GM18867 (cell line): Measurements from ENCODE around the gene STX7.

ENCODE experiments used
- ATAC-seq: cut with Tn5 transposase; IDR thresholded peaks from one replicate; pipeline ENCODE4 v1.9.1; 2021; ENCODE audit warnings: mild to moderate bottlenecking, moderate library complexity; ENCODE audit not compliant: unreplicated experiment

Gene STX7

DNA sequence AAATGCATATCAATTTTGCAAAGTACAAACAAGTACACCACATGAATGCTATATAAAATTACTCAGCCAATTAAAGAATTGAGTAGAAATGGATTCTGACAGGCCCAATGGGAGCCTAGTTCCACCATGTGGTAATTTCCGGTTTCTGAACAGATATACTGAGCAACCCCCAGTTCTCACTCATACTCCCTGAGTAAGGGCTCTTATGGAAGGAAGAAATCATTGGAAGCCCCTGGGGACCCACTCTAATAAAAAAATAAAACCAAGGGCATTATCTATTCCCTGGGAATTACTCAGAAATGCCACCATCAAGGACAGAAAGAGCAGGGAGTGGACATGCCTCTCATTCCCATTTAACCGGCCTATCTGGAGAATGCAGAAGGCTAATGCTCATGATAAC is 34.6 kb downstream of the STX7 start:
- no peak for ATAC-seq

DNA sequence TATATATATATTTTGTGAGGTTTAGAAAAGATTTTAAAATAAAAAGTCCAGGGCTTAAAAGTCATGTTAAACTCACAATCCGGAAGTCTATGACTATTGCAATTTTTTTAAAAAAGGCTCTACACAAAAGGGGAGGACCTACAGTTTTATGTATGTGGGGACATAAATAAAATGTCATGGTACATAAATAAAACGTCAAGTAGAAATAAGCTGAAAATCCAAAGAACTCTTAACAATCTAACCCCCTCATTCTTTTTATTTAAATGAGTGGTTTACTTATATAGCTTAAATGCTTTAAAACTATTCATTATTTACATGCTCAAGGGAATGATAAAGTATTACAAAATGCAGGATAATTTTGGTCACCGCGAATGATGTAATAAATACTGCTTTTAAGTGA is 36.2 kb downstream of the STX7 start:
- no peak for ATAC-seq

DNA sequence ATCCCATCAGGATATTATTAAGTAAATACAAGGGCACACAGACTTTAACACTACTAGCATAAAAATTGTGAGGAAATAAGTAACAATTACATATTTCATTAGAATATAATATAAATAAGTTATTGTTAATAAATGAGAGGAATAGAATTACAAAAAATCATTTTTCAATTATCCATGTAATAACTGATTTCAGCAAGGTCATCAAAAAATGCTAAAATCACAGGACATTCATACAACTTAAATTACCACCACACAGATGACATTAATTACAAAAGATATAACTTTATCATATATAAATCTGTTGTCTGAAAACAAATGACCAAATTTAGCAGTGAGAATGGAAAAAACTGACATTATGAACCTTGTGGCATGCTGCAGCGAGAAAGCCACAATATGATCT is 37.0 kb downstream of the STX7 start:
- ATAC-seq = no peak

DNA sequence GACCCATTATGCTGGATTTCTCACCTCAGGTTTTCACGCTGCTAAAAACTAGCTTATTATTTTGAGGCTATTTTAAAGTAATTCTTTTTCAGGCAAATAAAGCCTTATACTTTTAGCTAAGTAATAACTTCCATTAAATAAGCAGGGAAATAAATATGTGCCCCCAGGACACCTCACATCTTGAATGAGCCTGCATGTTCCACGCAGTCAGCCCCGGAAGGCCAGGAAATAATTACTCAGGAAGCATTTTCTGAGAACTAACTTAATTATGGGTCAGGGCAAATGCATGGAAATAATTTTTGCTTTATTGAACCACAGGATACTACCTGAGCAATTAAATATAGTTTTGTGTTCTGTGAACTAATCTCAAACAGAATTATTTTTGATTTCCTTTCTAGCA is 41.1 kb downstream of the STX7 start:
- ATAC-seq = no peak

DNA sequence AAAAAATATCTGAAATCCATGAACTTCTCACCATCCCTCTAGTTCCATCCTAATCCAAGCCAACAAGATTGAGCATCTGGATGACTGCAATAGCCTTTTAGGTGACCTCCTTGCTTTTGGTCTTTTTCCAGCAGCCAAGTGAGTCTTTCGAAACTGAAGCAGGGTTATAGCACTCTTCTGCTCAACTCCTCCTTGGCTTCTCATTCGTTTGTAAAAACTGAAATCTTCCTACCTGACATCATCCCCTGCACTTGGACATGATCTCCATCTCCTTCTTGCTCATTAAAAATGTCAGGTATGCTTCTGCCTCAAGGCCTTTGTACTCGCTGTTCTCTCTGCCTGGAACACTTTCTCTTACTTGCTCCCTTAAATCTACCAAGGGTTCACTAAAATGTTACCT is 46.0 kb downstream of the STX7 start:
- no peak for ATAC-seq

DNA sequence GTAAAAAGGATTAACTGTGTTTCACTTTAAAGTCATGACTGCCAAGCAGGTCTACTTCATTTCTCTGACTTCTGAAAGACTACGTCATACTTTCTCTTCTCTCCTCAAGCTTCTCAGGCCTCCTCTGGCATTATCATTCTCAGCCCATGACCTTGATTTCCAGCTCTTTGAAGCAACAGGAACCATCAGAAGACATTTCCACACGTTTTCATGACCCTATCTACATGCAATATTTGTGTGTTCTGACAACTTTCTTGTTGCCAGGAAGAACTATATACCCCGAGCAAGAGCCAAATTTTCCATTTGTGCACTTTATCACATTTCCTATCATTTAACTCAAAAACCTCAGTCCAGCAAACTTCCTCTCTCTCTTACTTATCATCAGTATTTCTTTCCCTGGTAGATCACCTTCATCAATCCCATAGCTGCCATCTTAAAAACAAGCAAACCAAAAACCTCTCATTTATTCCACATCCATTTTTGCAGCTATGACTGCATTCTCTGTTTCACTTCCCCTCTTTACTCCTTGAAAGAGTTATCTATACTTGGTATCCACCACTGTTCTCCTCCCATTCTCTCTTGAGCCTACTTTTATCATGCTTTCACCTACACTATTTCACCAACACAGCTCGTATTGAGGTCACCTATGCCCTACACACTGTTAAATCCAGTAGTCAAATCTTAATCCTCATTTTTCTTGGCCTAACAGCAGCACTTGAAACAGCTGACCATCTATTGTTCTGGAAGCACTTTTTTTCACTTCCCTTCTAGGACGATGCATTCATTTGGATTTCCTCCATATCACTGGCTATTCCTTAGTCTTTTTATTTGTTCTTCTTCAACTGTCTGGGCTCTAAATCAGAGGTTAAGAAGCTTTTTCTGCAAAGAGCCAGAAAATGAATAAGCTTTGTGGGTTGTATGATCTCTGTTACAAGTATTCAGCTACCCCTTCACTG is 47.1 kb downstream of the STX7 start:
- peak; percentile 68 for ATAC-seq

DNA sequence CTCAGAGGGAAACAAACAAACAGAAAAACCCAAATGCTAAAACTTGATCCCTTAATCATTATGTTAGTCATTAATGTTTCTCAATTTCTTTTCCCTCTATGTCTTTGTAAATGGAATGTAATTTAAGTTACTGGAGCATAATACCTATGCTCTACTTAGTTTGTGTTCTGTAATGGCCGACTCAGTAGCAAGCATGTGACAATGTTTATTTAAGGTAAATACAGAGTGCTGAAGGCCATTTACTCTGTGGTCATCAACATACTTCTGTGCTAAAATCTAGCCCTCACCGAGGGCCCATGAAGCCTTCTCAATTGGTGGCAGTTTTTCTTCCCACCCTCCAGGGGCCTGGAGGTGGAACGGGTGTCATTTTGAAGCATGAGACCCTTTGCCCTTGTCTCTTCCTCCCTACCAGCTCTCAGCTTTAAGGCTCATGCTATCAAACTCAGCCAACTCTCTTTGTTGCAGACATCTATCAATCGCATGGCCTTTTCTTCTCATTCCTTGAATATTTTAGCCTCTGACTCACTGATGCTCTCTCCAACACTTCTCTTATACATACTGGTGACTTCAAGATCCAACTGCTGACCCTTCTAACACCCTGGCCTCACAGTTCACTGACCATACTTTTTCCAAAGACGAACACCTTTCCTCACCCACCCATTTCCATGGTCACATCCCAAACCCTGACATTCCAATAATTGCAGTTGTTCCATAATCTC is 48.2 kb downstream of the STX7 start:
- no peak for ATAC-seq

DNA sequence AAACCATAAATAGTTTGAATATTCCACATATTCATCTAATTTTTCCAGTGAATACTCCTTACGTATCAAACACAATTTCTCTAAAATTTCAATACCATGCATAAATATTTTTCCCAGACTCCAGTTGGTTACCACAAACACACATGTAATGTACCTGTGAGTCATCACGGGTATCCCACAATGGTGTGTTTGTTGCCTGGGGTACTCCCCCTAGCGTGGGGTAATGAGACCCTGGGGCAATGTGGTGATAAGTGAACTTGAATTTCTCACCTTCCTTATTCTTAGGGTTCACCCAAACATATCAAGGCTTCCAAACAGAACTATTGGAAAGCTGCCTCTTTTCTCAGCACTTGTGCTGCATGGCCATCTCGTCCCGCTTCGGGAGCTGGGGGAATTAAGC is 51.0 kb downstream of the STX7 start:
- ATAC-seq = no peak

DNA sequence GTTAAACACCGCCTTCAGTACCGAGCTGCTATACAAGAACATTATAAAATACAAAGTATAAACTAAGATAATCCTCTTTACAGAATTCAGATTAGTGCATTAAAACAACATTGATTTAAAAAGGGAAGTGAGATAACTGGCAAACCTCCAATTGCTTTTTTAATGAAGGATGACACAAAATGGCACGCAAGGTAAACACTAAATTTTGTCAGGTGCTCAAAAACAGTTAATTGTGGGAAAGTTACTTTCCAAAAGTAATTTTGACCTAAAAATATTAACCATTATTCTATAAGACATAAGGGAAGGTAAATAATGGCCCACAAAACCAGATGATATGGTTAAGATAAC is 53.3 kb downstream of the STX7 start:
- ATAC-seq = no peak

DNA sequence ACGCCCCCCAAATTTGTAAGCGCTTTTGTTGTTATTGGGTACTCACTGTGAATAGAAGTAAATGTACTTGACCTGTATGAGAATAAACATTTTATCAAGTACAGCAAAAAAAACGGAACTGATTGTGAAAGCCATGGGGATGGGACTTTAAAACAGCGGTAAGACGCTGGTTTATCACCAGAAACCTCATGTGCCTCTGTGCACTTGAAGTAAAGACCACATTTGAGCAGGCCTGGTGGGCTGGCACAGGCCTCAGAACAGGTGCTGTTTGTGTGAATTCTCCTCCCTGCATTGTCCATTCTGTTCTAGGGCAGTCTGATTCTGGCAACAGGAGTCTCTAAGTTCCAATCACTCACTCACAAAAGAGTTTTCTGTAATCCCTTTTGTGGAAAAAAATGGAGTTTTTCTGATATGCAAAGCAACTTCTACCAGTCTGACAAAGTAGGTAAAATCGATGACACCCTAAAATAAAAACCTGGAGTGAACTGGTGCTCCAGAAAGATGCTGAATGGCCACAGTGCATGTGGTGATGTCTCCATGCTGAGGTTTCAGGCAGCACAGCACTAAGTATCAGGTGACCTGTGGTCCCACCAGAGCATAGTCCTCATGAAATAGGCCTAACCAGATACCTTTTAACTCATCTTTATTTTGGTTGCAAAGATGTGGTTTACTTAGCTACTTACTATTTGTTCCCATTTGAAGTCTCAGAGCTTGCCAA is 53.9 kb downstream of the STX7 start:
- no peak for ATAC-seq

DNA sequence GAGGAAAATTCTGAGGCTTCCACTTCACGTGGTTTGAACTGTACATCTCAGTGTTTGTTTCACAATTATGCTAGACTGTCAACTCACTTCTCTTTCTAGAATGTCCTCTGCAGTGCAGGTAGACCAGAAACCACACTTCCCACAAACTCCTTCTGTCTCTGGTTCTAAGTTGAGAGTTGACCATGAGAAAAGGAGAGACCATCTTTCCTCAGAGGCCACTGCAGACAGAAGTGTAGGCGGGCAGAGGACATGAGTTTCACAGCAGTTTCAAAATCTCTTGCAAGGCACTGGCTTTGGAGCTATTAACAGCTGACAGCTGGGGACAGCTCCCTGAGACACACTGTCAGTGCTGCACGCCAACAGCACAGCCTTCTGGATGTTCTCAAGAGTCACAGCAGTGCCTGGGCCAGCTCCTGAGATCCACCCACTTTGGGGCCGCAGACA is 56.2 kb downstream of the STX7 start:
- ATAC-seq = peak; percentile 92

DNA sequence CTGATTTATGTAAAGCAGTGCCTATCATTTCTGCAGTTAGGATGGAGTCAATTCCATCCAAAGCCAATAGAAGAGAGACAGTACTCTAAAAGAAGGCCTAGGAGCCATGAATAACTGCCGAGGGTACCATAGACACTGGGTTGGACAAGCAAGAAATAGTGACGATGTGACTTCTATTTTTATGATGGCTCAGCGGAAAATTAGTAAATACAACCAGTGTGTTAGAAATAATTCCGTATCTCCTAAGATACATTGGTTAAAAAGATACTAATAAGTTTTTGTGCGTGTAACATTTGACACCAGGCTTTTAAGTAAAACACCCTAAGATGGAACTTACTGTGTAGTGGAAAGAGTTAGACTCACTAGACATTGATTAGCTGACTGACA is 66.1 kb downstream of the STX7 start:
- no peak for ATAC-seq

DNA sequence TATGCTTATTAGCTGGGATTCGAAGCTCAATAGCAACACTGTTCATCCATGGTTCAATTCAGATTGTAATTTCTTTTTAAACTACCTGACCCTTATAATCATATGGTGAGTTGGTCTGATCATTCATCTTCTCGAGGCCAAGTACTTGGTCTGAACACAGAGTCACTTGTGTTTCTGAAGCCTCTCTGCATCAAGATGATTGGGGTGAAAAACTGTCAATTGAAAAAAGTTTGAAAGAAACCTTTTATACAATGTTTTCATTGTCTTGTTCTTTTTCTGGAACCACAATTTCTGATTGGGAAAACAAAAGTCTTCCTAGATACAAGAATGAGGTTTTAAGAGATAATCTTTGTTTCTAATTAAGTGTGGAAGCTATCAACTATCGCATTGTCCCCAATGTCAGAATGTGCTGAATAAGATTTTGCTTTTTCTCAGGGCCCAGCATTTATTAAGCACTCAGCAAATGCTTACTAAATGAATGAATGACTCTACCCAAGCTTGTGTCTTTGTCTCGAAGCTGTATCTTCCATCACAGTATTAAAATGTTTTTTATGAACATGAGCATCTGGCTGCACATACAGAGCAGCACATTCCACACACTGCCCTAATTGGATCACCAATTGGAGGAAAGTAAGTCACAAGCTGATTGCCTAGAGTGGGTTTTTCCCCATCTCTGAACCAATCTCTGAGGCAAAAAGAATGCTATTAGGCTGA is 66.6 kb downstream of the STX7 start:
- no peak for ATAC-seq

DNA sequence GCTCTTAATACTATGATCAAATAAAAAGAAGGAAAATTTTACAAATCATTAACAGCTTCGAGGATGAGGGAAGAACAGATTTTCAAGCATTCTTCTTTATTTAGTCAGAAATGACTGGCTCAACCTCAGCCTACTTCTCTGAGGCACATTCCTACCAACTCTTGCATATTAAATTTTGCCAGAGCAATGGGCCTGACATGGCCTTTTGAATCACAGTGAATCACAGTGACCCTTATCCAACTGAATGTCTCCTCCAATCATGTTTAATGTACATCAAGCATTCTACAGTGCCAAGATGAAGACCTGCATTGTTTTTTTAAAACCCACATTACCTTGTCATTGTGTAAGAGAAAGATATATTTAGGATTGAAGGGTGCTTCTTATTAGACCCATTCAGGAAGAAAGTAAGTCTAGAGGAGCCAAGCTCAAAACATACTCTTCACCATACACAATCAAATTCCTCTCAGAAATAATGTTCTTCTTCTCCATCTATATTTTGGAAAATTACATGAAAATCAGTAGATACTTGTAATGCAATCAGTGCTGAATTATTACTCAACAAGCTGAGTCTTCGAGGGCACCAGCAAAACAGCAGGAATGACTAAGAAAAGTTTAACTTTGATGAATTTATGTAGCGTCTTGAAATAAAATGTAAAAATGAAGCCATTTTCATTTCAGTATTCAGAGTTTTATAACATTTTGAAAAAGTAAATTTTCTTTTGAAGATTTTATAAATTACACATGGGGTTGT is 67.5 kb downstream of the STX7 start:
- no peak for ATAC-seq

DNA sequence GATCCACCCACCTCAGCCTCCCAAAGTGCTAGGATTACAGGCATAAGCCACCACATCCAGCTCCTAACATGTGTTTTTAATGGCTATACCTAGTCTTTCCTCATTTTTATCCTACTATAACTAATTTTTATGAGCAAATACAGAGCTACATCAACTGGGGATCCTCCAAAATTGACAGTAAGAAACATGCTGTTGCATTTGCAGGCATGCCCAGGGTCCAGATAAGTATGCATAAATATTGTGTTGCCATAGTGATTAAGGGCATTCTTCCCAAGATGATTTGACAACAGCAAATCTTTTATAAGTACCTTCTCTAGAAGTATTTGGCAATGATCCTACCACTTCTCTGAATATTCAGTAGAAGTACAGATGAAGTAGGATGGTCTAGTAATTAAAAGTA is 69.7 kb downstream of the STX7 start:
- ATAC-seq = no peak

DNA sequence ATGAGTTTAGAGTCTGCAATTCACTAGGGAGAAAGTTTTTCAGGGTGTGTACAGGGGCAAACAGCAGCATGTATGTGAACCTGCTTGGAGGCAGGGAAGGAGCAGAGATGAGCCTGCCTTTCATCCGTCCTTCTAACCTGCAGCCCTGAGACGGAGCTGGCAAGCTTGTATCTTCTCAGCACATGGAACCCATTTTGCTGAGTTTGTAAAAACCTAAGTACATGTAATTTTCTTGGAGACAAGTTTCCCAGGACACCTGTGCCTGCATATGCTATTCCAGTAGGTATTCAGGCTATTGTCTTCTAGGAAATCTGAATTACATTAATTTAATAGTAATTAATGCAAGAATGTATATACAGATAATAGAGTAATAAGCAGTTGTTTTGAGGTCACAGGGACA is 82.8 kb downstream of the STX7 start:
- ATAC-seq = no peak

DNA sequence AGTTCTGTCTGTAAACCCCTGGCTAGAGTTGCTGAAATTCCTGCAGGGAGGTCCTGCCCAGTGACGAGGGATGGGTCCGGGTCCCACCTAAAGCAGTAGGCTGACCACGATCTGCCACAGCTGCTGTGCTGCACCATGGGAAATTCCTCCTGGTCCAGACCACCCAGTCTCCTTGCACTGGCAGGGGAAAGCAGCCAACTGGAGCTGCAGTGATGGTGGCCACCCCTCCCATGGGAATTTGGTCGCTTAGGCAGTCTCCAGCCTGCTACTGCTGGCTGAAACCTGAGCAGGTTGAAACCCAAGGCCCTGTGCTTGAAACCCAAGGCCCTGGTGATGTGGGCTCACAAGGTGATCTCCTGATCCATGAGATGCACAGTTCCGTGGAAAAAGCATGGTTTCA is 87.7 kb downstream of the STX7 start:
- ATAC-seq = no peak

DNA sequence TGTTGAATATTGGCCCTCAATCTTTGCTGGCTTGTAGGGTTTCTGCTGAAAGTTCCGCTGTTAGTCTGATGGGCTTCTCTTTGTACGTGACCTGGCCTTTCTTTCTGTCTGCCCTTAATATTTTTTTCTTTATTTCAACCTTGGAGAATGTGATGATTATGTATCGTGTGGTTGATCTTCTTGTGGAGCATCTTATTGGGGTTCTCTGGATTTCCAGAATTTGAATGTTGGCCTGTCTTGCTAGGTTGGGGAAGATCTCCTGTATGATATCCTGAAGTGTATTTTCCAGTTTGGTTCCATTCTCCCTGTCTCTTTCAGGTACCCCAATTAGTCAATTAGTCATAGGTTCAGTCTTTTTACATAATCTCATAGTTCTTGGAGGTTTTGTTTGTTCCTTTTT is 89.1 kb downstream of the STX7 start:
- no peak for ATAC-seq

DNA sequence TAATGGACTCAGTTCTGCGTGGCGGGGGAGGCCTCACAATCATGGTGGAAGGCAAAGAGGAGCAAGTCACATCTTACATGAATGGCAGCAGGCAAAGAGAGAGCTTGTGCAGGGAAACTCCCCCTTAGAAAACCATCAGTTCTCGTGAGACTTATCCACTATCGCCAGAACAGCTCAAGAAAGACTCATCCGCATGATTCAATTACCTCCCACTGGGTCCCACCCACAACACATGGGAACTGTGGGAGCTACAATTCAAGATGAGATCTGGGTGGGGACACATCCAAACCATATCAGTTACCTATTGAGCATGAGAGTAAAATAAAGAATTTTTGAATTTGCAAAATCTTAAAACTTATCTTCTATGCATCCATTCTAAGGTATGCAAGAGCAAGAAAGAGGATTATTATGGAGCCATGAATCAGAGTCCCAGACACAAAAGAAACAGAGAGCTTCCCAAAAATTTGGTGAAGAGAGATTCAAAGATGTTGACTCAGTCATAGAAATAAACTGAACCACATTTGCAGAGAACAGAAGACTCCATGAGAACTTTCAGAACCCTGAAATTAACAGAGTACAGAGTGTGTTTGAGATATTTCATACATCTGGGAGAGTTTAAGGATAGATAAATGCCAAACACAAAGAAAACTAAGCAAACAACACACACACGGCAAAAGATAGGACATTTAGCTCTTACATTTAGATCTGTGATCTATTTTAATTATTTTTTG is 94.5 kb downstream of the STX7 start:
- no peak for ATAC-seq

DNA sequence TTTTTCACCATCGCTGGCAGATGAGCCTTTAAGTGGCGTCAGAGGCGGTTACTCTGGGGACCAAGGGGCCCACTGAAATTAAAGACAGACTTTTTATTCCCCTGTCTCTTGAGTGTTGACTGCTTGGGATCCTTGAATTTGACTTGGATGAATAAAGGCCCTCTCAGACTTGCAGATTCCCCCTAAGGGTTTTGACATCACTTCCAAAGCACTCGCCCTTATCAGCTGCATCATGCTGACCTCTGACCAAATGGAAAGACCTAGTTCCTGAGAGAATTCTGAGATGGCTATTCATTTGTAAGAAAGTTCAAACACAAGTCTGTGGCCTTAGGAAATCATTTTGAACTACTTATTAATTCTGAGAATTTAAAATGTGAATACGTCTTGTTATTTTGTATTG is 98.2 kb downstream of the STX7 start:
- no peak for ATAC-seq
